ENCODE results near the gene DLL1.

DLL1 gene

GRCh38 chr6:170293341-170294231, 2.7 kb upstream of the DLL1 start:
- Histone ChIP-seq H3K27me3 (replicated peaks; ENCODE audit: insufficient read depth, low read length) (peaks cover 66% of the 10 kb centered on the region), H4K20me1 (ENCODE audit: insufficient read depth, low read length) (no peaks in the 10 kb centered on the region)
- DNase-seq, result no peak

GRCh38 chr6:170292407-170293158, 1.7 kb upstream of the DLL1 start:
- no peak overlapping the region for H2AFZ ChIP-seq (ENCODE audit: low read length)

More at GRCh38 chr6:170293341-170294231, 2.7 kb upstream of the DLL1 start:
- Histone ChIP-seq H3K4me2 (ENCODE audit: low read depth, low read length) (no peak overlapping the region), H3K27ac (ENCODE audit: low read length) (no peak overlapping the region), H3K4me3 (ENCODE audit: low read length) (no peak overlapping the region), H3K9me3 (replicated peaks; ENCODE audit: insufficient read depth, low read length) (no peaks in the 10 kb centered on the region), H3K79me2 (ENCODE audit: low read length) (no peaks in the 10 kb centered on the region), H3K9ac (ENCODE audit: low read length) (no peak overlapping the region), H3F3A (ENCODE audit: insufficient read depth, low read length) (no peaks in the 10 kb centered on the region), H3K9me2 (replicated peaks; ENCODE audit: insufficient read depth, low read length) (no peaks in the 10 kb centered on the region), H3K36me3 (replicated peaks; ENCODE audit: insufficient read depth, low read length) (no peaks in the 10 kb centered on the region), H2AFZ (ENCODE audit: low read length) (no peak overlapping the region), H3K4me1 (ENCODE audit: low read length) (no peaks in the 10 kb centered on the region)
- no peak for TF ChIP-seq CTCF (IDR thresholded peaks at IDR 0.05; ENCODE audit: low read length)
- TF ChIP-seq EZH2phosphoT487 (IDR thresholded peaks at IDR 0.05; ENCODE audit: low read length), result no peak
- TF ChIP-seq EZH2 (optimal IDR thresholded peaks at IDR 0.05; ENCODE audit: low read depth, low read length), result no peak

GRCh38 chr6:170292111-170292406, 1.2 kb upstream of the DLL1 start:
- H3K79me2 ChIP-seq (ENCODE audit: low read length), result no peaks in the 10 kb centered on the region
- H3K9ac ChIP-seq (ENCODE audit: low read length), result no peak overlapping the region
- no peaks in the 10 kb centered on the region for H4K20me1 ChIP-seq (ENCODE audit: insufficient read depth, low read length)
- no peak overlapping the region for H3K4me2 ChIP-seq (ENCODE audit: low read depth, low read length)
- H3F3A ChIP-seq (ENCODE audit: insufficient read depth, low read length), result no peaks in the 10 kb centered on the region
- no peaks in the 10 kb centered on the region for H3K9me2 ChIP-seq (replicated peaks; ENCODE audit: insufficient read depth, low read length)
- no peak for DNase-seq
- no peak overlapping the region for H3K27ac ChIP-seq (ENCODE audit: low read length)
- peaks cover 56% of the 10 kb centered on the region for H3K27me3 ChIP-seq (replicated peaks; ENCODE audit: insufficient read depth, low read length)
- H3K36me3 ChIP-seq (replicated peaks; ENCODE audit: insufficient read depth, low read length), result no peaks in the 10 kb centered on the region
- H3K9me3 ChIP-seq (replicated peaks; ENCODE audit: insufficient read depth, low read length), result no peaks in the 10 kb centered on the region
- TF ChIP-seq EZH2 (optimal IDR thresholded peaks at IDR 0.05; ENCODE audit: low read depth, low read length) (no peak), EZH2phosphoT487 (IDR thresholded peaks at IDR 0.05; ENCODE audit: low read length) (no peak), CTCF (IDR thresholded peaks at IDR 0.05; ENCODE audit: low read length) (no peak)
- H3K4me3 ChIP-seq (ENCODE audit: low read length), result no peak overlapping the region
- no peak overlapping the region for H2AFZ ChIP-seq (ENCODE audit: low read length)
- no peaks in the 10 kb centered on the region for H3K4me1 ChIP-seq (ENCODE audit: low read length)

More at GRCh38 chr6:170292407-170293158, 1.7 kb upstream of the DLL1 start:
- Histone ChIP-seq H3K9ac (ENCODE audit: low read length) (no peak overlapping the region), H3K4me3 (ENCODE audit: low read length) (no peak overlapping the region), H3K4me1 (ENCODE audit: low read length) (no peaks in the 10 kb centered on the region), H3K9me3 (replicated peaks; ENCODE audit: insufficient read depth, low read length) (no peaks in the 10 kb centered on the region), H3K27ac (ENCODE audit: low read length) (no peak overlapping the region), H3K4me2 (ENCODE audit: low read depth, low read length) (no peak overlapping the region), H4K20me1 (ENCODE audit: insufficient read depth, low read length) (no peaks in the 10 kb centered on the region), H3K9me2 (replicated peaks; ENCODE audit: insufficient read depth, low read length) (no peaks in the 10 kb centered on the region), H3K79me2 (ENCODE audit: low read length) (no peaks in the 10 kb centered on the region), H3K27me3 (replicated peaks; ENCODE audit: insufficient read depth, low read length) (peaks cover 58% of the 10 kb centered on the region), H3F3A (ENCODE audit: insufficient read depth, low read length) (no peaks in the 10 kb centered on the region), H3K36me3 (replicated peaks; ENCODE audit: insufficient read depth, low read length) (no peaks in the 10 kb centered on the region)
- TF ChIP-seq EZH2 (optimal IDR thresholded peaks at IDR 0.05; ENCODE audit: low read depth, low read length), result no peak
- TF ChIP-seq EZH2phosphoT487 (IDR thresholded peaks at IDR 0.05; ENCODE audit: low read length), result no peak
- no peak for TF ChIP-seq CTCF (IDR thresholded peaks at IDR 0.05; ENCODE audit: low read length)
- DNase-seq, result no peak

Measured in MM.1S (cell line).